Fibroblast of mammary gland (primary cell): ENCODE data around the gene SYT7.
"Not testable (repeated sequence)": the region's sequence is repeated elsewhere in the genome, so short reads cannot be mapped to it uniquely, and the experiment has no call there.

ENCODE experiments used
- DNase-seq: peaks from one replicate; pipeline ENCODE4 v3.0.0-alpha.2; 2010; ENCODE audit warnings: low read depth
- H3K4me3 ChIP-seq: 2 replicates; pipeline ENCODE4 v1.5.1; 2011; ENCODE audit warnings: low read depth, mild to moderate bottlenecking, low read length, moderate library complexity; ENCODE audit not compliant: control insufficient read depth
- CTCF ChIP-seq: conservative IDR thresholded peaks from 2 replicates; pipeline ENCODE4 v1.5.1; 2011; ENCODE audit warnings: low read depth, low read length, inconsistent platforms; ENCODE audit not compliant: control insufficient read depth, insufficient read depth

SYT7 gene

GRCh38 chr11:61616434-61616833 lies 35.6 kb upstream of the SYT7 start:
- H3K4me3 ChIP-seq: no peak overlapping the region
- TF ChIP-seq CTCF: no peak
- peak; percentile 82 for DNase-seq

- peak; percentile 85 for DNase-seq
- not testable (repeated sequence) for H3K4me3 ChIP-seq
These were observed 33.9 kb upstream of the SYT7 start for GRCh38 chr11:61614782-61615181.

- TF ChIP-seq CTCF: no peak
- H3K4me3 ChIP-seq: no peak overlapping the region
These were observed 33.0 kb upstream of the SYT7 start for GRCh38 chr11:61613870-61614269.

GRCh38 chr11:61613051-61613450 lies 32.2 kb upstream of the SYT7 start:
- no peak for TF ChIP-seq CTCF
- no peak for DNase-seq
- H3K4me3 ChIP-seq: no peak overlapping the region

More at GRCh38 chr11:61613870-61614269, 33.0 kb upstream of the SYT7 start:
- DNase-seq: no peak

- TF ChIP-seq CTCF: no peak
- no peak overlapping the region for H3K4me3 ChIP-seq
- no peak for DNase-seq
These were observed 30.4 kb upstream of the SYT7 start for GRCh38 chr11:61611309-61611708.

- H3K4me3 ChIP-seq: no peak overlapping the region
- DNase-seq: no peak
- TF ChIP-seq CTCF: no peak
These were observed 30.0 kb upstream of the SYT7 start for GRCh38 chr11:61610905-61611304.

- DNase-seq: no peak
- H3K4me3 ChIP-seq: no peak overlapping the region
- TF ChIP-seq CTCF: peak; percentile 12
These were observed 29.1 kb upstream of the SYT7 start for GRCh38 chr11:61609980-61610366.
